Chondrocyte (in vitro differentiated cells): ENCODE data around the gene ZDHHC11. TPM values are rescaled to one million over a fixed set of nuclear protein-coding genes. Genes with fewer than 3 reads are reported as not detected.

Experiments used
- DNase-seq: peaks from one replicate; pipeline ENCODE4 v3.0.0; 2021; ENCODE audit warnings: mixed read lengths, low spot score
- H3K27ac Mint-ChIP-seq: one replicate; pipeline ENCODE4 v1.8.0; 2021; ENCODE audit warnings: mild to moderate bottlenecking, moderate library complexity, mixed read lengths; ENCODE audit not compliant: unreplicated experiment
- H3K27me3 Mint-ChIP-seq: 2 replicates; pipeline ENCODE4 v1.8.0; 2021; ENCODE audit warnings: low read depth, mixed read lengths
- H3K36me3 Mint-ChIP-seq: 2 replicates; pipeline ENCODE4 v1.8.0; 2021; ENCODE audit warnings: low read depth, mixed read lengths
- H3K4me1 Mint-ChIP-seq: 2 replicates; pipeline ENCODE4 v1.8.0; 2021; ENCODE audit warnings: low read depth, mild to moderate bottlenecking, mixed read lengths
- H3K4me3 Mint-ChIP-seq: one replicate; pipeline ENCODE4 v1.8.0; 2021; ENCODE audit warnings: mild to moderate bottlenecking, moderate library complexity, mixed read lengths; ENCODE audit not compliant: unreplicated experiment
- H3K9me3 Mint-ChIP-seq: 2 replicates; pipeline ENCODE4 v1.8.0; 2021; ENCODE audit warnings: low read depth, mixed read lengths
- total RNA-seq: library from RNA; stranded (reverse); gene quantifications from 3 replicates; pipeline ENCODE4 v1.2.1, GENCODE V29; 2021
- TF ChIP-seq, protein P1 (sequence below): fragments of 200-600 bp; sonication (generic); IDR thresholded peaks from 2 replicates; pipeline ENCODE4 v1.5.0; 2021; ENCODE audit warnings: antibody characterized with exemption, mild to moderate bottlenecking, moderate library complexity

The ZDHHC11 gene
- total RNA-seq, 1 donor from 2014 or later, result 1.9 TPM

DNA sequence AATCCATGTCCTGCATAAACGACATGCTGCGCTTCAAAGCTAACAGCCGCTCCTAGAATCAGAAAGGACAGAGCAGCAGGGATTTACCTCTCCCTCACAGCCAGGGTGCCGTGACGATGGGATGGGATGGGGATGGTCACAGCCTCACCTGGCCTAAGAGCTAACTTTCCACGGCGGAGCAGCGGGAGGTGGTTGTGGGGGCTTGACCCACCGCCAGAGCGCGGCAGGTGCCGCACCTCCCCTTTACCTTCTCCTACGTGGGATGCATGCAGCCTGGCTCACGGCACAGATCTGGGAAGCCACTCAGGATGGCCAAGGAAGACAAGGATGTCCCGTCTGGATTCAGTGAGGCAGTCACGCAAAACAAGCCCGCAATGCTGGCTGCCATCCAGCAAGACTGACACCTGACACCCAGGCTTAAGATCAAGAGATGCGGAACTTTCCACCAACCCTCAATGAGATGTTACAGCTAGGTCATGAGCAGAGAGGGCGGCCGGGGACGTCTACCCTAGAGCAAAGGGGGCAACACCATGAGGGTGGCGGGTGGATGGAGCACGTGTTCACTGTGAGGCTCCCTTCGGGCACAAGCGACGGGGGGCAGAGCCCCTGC, 36.0 kb upstream of the ZDHHC11 start:
- Mint-ChIP-seq H3K36me3 (peaks cover 49% of the 10 kb centered on the region), H3K4me3 (no peak overlapping the region), H3K27me3 (no peaks in the 10 kb centered on the region), H3K9me3 (no peaks in the 10 kb centered on the region), H3K27ac (no peak overlapping the region), H3K4me1 (peaks cover 22% of the 10 kb centered on the region)
- peak; percentile 79 for DNase-seq
- TF ChIP-seq, protein P1, sequence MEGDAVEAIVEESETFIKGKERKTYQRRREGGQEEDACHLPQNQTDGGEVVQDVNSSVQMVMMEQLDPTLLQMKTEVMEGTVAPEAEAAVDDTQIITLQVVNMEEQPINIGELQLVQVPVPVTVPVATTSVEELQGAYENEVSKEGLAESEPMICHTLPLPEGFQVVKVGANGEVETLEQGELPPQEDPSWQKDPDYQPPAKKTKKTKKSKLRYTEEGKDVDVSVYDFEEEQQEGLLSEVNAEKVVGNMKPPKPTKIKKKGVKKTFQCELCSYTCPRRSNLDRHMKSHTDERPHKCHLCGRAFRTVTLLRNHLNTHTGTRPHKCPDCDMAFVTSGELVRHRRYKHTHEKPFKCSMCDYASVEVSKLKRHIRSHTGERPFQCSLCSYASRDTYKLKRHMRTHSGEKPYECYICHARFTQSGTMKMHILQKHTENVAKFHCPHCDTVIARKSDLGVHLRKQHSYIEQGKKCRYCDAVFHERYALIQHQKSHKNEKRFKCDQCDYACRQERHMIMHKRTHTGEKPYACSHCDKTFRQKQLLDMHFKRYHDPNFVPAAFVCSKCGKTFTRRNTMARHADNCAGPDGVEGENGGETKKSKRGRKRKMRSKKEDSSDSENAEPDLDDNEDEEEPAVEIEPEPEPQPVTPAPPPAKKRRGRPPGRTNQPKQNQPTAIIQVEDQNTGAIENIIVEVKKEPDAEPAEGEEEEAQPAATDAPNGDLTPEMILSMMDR, result no peak

DNA sequence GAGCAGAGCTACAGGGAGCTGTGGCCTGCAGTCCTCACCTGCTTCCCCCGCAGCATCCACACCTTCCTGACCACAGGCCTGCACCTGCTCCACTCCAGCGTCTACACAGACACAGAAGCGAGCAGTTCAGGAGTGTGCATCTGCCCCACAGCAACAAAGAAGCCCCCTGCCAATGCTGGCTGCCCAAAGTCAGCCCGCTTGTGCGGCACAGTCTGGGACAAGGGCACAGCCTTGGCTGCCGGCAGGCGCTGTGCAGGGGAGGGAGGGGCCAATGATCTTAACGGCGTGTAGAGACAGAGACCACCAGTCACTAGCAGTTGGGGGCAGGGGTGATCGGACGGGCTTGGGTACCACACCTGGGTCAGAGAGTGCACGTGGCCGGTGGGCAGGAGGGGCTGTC, 35.2 kb upstream of the ZDHHC11 start:
- TF ChIP-seq, protein P1, result no peak
- DNase-seq, result peak; percentile 75

DNA sequence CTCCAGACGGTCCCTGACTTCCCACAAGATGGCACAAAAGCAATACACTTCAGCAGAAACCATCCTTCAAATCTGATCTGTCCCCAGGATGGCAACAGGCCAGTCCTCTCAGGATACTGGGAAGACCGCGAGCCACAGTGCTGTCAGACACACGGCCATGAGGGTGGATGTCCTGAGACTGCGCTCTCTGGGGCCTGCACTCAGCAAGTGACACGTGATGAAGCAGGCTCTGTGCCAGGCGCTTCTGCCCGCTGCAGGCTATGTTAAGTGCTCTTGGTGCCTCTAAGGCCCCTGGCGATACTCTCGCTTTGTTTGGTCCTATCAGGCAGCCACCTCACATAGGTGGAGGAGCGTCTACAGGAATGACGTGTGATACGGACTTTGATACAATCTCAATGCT, 34.7 kb upstream of the ZDHHC11 start:
- TF ChIP-seq, protein P1, result no peak
- DNase-seq, result peak; percentile 81
- Mint-ChIP-seq H3K36me3 (peaks cover 56% of the 10 kb centered on the region), H3K4me1 (peaks cover 11% of the 10 kb centered on the region), H3K27me3 (no peaks in the 10 kb centered on the region), H3K4me3 (no peak overlapping the region), H3K27ac (no peak overlapping the region), H3K9me3 (no peaks in the 10 kb centered on the region)

More for the DNA sequence above, 35.2 kb upstream of the ZDHHC11 start:
- Mint-ChIP-seq H3K27me3 (no peaks in the 10 kb centered on the region), H3K9me3 (no peaks in the 10 kb centered on the region), H3K4me3 (no peak overlapping the region), H3K36me3 (peaks cover 54% of the 10 kb centered on the region), H3K4me1 (peaks cover 14% of the 10 kb centered on the region), H3K27ac (no peak overlapping the region)

DNA sequence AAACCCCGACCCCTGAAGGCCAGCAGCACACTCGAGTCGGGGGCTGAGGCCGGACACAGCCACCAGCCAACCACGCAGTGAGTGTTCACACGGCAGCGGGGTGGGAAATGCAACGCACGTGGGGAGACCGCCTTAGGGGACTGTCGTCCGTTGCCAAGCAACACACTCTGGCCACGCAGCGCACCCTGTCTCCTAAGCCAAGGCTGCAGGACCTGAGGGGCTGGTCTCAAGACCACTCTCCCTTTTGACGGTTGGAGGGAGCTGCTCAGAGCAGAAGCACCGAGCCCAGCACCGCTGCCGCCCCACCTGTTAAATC, 34.3 kb upstream of the ZDHHC11 start:
- peaks cover 56% of the 10 kb centered on the region for H3K36me3 Mint-ChIP-seq
- H3K9me3 Mint-ChIP-seq, result no peaks in the 10 kb centered on the region
- no peak overlapping the region for H3K4me3 Mint-ChIP-seq
- H3K4me1 Mint-ChIP-seq, result peaks cover 11% of the 10 kb centered on the region
- H3K27me3 Mint-ChIP-seq, result no peaks in the 10 kb centered on the region
- no peak overlapping the region for H3K27ac Mint-ChIP-seq
- DNase-seq, result no peak
- TF ChIP-seq, protein P1, result no peak

DNA sequence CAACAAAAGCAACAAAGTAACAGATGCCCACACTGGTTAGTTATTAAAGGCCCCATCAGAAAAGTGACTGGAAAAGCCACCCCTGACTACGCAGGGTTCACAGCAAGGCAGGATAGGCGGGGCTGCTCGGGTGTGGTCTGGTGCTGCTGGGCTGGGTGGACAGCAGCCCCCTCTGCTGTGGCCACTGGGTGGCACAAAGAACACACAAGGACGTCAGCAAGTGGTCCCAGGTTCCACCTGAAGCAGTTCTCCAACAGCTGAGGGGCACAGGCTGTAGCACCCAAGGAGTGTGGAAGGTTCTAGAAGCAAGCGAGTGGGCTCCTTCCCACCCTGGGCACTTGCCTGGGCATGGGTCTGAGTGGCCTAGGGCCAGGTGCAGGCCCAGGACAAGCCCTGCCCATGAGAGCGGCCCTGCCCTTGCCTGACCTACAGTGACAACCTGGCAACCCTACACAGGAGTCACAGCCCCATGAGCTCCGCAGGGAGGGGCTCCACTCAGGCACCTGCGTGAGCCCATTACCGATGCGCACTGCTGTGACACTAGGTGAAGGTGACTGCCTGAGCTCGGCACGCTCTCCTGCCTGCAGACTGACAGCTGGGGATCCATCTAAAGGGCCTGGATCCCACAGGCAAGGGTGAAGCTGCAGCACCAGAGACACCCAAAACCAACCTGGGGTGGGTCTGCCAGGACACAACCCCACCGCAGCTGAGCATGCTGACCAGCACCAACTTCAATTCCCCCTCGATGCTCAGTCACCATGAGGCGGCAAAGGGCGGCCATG, 33.8 kb upstream of the ZDHHC11 start:
- DNase-seq, result peak; percentile 82
- Mint-ChIP-seq H3K4me1 (peaks cover 11% of the 10 kb centered on the region), H3K36me3 (peaks cover 56% of the 10 kb centered on the region), H3K4me3 (no peak overlapping the region), H3K9me3 (no peaks in the 10 kb centered on the region), H3K27me3 (no peaks in the 10 kb centered on the region), H3K27ac (no peak overlapping the region)
- TF ChIP-seq, protein P1, result peak; percentile 13
